Astrocyte of the hippocampus (primary cell): ENCODE results near the gene DCP2.
"Not testable (repeated sequence)": the region's sequence is repeated elsewhere in the genome, so short reads cannot be mapped to it uniquely, and the experiment has no call there.

Experiments used
- DNase-seq: peaks from one replicate; pipeline ENCODE4 v3.0.0; 2011; ENCODE audit warnings: low read depth, low spot score

DCP2 gene

GRCh38 chr5:112976432-112977309 is at the start of gene DCP2:
Gene DCP2, plus strand, starts transcription at chr5:112976798. Its CDS starts 136 bp downstream, at chr5:112976934.
- DNase-seq: peak; percentile 99

DNA sequence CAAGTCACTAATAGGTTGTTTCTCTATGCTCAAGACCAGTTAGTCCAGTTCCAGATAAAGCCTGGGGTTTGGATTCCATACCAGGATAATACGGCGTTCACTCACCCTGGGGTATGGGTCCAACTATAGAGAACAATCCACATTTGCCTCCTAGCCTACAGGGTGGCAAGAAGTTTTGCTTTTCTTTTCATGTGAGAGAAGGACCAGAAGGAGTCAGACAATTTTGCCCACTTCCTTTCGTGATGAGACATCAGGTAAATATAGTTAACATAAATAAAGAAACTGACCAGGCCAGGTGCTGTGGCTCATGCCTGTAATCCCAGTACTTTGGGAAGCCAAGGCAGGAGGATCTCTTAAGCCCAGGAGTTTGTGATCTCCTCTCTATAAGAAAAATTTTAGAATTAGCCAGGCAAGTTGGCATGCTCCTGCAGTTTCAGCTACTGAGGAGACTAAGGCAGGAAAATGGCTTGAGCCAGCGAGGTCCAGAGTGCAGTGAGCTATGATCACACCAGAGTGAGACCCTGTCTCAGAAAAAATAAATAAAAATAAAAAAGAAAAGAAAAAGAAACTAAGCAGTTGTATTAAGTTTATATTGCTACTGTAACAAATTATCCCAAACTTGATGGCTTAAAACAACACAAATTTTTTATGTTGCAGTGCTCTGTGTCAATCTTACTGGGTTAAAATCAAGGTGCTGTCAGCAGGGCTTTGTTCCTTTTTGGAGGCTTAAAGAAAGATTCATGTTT is 47.1 kb upstream of the DCP2 start:
- no peak for DNase-seq

GRCh38 chr5:112930082-112930344 is 46.6 kb upstream of the DCP2 start:
- DNase-seq: no peak

GRCh38 chr5:112931473-112931872 is 45.1 kb upstream of the DCP2 start:
- DNase-seq: no peak

DNA sequence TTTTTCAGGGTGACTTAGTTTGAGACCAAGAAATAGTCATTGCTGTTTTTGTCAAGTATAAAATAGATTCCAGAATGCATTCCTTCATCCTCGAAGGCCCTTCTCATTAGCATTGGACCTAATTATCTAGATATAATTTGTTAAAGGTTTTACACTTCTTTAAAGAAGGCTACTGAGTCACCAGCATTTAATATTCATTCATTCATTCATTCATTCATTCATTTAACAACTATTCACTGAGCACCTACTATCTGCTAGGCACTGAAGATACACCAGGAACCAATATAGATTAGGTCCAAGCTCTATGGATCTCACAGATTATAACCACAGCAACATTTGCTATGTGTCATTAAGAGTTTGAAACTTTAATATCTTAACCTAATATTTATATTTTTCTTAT is 43.5 kb upstream of the DCP2 start:
- DNase-seq: no peak

GRCh38 chr5:112933651-112934365 is 42.8 kb upstream of the DCP2 start:
- peak; percentile 21 for DNase-seq

DNA sequence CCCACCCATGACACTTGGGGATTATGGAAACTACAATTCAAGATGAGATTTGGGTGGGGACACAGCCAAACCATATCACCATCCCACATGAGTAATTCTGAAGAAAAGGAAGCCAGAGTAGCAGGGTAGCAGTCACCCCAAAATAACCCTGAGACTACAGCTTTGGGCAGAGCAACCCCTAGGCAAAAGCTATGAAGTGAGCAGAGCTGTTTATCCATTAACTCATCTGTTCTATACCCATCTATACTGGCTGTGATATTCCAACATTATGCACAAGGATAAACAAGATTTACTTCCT is 42.3 kb upstream of the DCP2 start:
- DNase-seq: no peak

GRCh38 chr5:112935675-112936074 is 40.9 kb upstream of the DCP2 start:
- no peak for DNase-seq

GRCh38 chr5:112938286-112938685 is 38.3 kb upstream of the DCP2 start:
- DNase-seq: no peak

- no peak for DNase-seq
Observed at GRCh38 chr5:112940670-112941069, 35.9 kb upstream of the DCP2 start.

GRCh38 chr5:112948458-112948857 is 28.1 kb upstream of the DCP2 start:
- no peak for DNase-seq

- no peak for DNase-seq
Observed at GRCh38 chr5:112951124-112951702, 25.4 kb upstream of the DCP2 start.

DNA sequence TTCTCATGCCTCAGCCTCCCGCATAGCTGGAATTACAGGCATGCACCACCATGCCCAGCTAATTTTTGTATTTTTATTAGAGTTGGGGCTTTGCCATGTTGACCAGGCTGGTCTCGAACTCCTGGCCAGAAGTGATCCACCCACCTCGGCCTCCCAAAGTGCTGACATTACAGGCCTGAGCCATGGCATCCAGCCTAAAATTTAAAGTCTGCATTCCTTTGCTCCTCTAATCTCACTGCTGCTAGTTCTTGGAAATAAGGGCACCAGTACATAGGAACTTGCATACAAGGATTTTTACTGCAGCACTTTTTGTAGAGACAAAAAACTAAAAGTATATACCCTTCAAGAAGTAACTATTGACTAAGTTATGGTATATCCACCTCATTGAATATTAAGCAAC is 20.0 kb upstream of the DCP2 start:
- no peak for DNase-seq

GRCh38 chr5:112957036-112957808 is 19.4 kb upstream of the DCP2 start:
- peak; percentile 58 for DNase-seq

DNA sequence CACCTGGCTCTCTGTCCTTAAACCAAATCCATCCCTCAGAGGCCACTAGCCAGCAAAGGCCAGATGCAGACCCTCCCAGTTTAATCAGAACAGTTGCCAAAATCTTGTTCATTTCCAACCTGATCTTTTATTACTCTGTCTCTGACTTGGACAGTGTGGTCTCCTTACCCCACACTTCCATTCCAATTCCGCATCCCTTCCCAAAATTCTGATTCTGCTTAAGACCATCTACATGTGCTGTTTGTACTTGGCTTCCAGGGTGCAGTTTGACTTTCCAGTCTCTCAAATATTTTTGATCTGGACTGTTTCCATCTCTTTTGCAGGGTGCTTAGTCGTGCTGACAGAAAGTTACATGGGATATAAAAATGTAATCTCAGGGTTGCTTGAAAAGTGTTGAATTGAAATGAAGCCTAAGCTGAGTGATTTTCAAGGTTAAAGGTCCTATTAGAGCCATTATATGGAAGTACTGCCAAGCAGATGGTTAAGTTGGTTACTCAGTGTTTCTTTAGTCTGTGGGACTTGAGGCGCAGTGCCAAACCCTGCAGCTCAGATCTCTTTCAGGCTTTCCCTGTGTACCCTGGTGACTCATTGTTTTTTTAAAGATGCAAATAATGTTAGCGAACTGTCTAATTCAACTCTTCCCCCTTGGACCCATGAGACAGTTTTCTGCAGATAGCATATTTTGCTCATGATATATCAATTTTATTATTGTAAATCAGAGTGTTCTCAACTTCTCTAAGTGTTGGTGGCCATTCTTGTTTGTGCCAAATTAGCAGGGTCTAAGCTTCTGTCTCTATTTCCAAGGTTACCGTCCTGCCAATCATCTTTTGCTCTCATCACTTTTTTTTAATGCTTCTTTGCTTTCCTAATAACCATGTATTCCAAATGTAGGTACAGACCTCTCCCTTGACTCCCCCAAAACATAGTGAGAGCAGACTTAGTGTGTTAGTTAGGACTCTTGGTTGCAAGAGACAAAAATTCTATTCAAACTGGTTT is 18.2 kb upstream of the DCP2 start:
- peak; percentile 96 for DNase-seq

DNA sequence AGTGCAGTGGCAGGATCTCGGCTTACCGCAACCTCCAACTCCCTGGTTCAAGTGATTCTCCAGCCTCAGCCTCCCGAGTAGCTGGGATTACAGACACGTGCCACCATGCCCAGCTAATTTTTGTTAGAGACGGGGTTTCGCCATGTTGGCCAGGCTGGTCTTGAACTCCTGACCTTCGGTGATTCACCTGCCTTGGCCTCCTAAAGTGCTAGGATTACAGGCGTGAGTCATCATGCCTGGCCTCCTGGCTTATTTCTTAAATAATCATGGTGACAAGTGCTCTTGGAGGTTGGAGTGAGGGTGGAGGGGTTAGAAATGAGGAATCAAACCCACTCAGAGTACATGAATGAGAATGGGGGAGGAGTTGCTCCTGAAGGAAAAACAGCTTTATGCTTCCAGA is 16.7 kb upstream of the DCP2 start:
- peak; percentile 76 for DNase-seq

DNA sequence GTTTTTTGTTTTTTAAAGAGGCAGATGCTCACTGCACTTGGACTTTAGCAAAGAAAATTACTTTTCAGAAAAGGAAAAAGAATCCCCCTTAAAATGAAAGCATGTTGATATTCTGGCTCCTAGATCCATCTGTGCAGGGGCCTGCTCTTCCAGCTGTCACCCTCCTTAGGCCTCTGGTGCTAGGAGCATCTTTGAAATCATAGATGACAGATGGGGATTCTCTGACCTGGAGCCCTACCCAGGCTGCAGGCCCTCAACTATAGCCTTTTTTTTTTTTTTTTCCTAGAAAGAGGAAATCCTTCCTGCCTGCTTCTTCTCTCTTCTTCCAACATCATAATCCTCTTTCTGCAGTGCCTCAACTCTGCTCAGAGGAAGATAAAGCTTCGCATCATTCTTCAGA is 16.3 kb upstream of the DCP2 start:
- DNase-seq: no peak

- no peak for DNase-seq
Observed at GRCh38 chr5:112960863-112961504, 15.6 kb upstream of the DCP2 start.

DNA sequence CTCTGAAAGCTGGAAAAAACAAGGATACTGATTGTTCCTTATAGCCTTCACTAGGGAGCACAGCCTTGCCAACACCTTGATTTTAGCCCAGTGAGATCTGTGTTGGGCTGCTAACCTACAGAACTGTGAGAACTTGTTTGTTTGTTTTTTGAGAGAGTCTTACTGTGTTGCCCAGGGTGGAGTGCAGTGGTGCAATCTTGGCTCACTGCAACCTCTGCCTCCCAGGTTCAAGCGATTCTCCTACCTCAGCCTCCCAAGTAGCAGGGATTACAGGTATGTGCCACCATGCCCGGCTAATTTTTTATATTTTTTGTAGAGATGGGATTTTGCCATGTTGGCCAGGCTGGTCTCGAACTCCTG is 13.2 kb upstream of the DCP2 start:
- DNase-seq: not testable (repeated sequence)

- no peak for DNase-seq
Observed at GRCh38 chr5:112965733-112966306, 10.8 kb upstream of the DCP2 start.
